HL-60 (cell line): ENCODE measurements around the gene TAF11L6.

Experiments
- CTCF ChIP-seq: IDR thresholded peaks from one replicate; pipeline ENCODE4 v1.5.1; 2011; ENCODE audit warnings: low read length, control low read depth, inconsistent platforms; ENCODE audit not compliant: insufficient read depth
- GABPA ChIP-seq: IDR thresholded peaks from 2 replicates; pipeline ENCODE4 v1.6.1; 2012; ENCODE audit warnings: low read depth
- POLR2AphosphoS5 ChIP-seq: IDR thresholded peaks from 2 replicates; pipeline ENCODE4 v1.6.1; 2012; ENCODE audit warnings: low read depth

- TF ChIP-seq CTCF: no peak
- no peak for TF ChIP-seq GABPA
- TF ChIP-seq POLR2AphosphoS5: no peak
These were observed 41.3 kb upstream of the TAF11L6 start for GRCh38 chr5:17487174-17487512.
